Stimulated activated CD4-positive, alpha-beta T cell treated with anti-CD3 and anti-CD28 coated beads, Interleukin-12 subunit alpha, Interleukin-12 subunit beta, amount 100 ng/mL, for 48 hours (primary cell): ENCODE data around the gene UST.
"Not testable (repeated sequence)": the region's sequence is repeated elsewhere in the genome, so short reads cannot be mapped to it uniquely, and the experiment has no call there.

Source experiments
- DNase-seq, 3 donors: peaks; one replicate each; pipeline ENCODE4 v3.0.0-alpha.2; 2020; ENCODE audit warnings: low read depth in 2 of 3, low spot score in 1 of 3

UST gene

DNA sequence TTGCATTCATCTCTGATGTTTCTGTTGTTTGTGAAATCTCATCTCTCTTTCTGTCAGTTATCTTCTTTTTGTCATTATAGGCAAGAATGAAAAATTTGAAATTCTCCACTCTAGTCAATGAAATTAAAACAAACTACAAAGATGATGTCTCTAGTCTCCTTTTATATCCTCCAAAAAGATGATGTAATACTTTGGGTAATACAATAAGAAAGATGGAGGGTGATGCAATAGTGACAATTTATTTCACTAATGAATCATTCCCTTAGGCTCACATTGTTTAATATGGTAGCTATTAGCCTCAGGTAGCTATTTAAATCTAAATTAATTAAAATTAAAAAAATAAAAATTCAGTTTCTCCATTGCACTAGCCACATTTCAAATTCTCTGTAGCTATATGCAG lies 145.4 kb downstream of the UST start:
- no peak for DNase-seq

DNA sequence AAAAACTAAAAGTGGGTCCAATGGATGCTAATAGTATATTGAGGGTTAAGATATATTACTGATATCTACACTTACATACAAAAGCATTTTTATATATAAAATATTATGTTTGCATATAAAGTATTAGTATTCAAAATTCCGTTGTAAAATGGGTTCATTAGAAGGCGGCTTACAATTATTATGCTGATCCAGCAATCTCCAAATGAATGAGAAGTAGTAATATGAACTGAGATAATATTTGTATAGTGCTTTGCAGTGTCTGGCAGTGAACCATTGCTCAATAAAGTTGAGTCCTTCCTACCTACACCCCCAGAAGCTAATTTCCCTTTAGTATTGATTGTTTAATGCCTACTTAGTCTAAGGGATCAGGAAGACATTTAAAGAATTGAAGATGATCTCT lies 146.2 kb downstream of the UST start:
- no peak for DNase-seq

DNA sequence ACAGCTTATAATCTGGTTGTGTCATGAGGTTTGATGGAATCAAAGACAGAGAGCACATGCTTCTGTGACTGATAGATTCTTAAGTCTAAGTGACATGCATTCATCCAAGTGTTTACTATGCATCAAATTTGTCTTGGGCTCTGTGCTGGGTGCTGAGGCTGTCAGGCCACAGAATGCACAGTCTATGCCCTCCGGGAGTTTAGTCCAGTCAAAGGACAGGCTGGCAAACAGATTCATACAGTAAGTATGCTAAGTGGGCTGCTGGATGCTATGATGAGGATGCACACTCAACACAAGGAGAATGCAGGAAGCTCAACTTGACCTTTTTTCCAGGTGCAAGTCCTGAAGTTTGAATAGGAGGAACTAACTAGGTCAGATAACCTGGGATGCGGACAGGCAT lies 146.7 kb downstream of the UST start:
- no peak for DNase-seq

DNA sequence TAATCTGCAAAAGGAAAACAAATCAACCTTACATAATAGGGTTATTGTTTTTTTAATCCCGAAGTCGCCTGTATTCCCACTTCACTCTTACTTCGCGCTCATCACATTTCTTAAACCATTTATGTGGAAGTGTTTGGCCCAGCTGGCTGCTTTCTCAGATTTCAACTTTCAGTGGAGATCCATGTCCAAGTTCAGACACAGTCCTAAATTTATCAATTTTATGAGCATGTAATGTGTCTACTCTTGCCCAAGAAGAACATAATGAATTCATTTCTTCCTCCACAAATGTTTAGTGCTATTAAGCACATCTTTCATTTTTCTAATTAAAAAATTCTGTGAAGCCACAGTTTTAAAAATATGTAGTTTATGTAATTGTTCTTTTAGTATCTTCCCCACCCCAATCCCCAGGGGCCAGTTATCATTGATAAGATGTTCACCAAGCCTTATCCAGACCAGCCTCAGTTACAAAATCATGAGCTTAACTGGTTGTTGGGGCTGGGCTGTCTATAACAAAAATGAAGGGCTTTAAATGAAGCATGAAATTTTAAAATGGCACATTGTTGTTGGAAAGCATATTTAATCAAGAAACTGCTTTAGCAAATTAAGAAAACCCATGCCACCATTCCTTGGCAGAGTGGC lies 151.7 kb downstream of the UST start:
- DNase-seq = no peak

DNA sequence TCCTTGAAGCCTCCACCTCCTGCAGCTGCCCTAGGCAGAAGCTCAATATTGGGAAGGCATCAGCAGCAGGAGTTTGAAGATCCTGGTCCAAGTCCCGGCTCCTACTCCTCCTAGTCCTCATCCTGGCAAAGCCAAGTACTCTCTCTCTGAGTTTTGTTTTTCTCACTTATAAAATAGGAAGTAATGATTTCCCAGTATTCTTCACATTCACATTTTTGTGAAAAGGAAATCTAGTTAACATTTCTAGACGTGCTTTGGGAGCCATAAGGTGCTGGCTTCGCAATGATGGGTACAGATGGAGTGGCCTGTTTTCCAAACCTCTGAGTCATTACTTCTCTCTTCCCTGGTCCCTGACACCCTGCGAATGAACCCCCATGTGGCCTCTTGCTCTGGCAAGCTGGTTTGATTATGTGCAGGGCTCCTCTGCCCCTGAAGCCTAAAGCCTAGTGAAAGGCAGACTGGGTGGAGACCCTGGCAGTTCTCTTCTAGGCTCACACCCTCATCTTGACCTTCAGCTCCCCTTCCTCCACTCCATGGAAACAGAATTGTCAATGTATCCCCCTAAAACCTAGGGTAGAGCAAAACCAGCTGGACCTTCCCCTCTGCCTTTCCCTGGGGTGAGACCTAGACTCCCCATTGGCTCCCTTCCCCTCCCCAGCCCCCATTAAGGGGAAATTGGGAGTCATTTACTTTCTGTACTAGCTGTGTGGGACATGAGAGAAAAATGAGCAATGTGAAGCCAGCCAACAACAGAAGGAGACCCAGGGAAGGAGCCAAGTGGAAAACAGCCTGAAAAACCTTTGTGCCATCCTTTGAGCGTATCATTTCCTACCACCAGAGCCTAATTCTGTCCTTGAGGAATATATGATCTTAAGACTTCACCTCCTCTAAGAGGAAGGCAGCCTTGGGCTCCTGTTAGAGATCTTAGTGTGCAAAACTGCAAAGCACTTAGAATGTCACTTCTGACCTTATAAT lies 158.4 kb downstream of the UST start:
- no peak for DNase-seq

DNA sequence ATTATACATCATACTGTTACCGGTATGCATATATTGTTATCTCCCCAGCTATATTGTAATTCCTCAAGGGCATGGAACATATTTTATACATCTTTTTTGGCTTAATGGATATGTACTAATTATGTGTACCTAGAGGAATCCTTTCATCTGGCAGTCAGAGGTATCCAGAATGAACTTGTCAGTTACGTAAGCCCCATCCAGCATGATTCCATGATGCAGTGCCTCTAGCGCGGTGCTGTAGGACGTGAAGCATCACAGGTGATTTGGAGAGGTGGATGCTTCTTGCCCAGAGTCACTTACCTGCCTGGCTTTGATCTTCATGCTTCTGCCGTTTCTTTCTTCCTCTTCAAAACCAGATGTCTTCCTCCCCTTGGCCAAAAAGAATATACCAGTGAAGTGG lies 159.1 kb downstream of the UST start:
- no peak for DNase-seq

DNA sequence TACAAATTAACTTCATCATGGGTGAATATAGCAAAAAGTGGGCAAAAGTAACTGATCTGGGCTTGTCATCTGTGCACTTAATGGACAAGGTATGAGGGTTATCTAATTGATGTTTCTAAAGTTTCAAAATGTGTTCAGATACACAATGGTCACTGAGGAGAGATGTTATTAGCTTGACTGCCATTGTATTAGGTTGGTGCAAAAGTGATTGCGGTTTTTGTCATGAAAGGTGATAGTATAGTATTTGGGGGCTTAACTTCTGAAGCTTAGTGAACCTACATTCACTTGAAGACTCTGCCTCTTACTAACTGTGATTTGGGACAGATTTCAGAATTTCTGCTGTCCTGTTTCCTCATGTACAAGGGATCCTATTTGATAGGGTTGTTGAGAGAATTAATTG lies 159.6 kb downstream of the UST start:
- no peak for DNase-seq

DNA sequence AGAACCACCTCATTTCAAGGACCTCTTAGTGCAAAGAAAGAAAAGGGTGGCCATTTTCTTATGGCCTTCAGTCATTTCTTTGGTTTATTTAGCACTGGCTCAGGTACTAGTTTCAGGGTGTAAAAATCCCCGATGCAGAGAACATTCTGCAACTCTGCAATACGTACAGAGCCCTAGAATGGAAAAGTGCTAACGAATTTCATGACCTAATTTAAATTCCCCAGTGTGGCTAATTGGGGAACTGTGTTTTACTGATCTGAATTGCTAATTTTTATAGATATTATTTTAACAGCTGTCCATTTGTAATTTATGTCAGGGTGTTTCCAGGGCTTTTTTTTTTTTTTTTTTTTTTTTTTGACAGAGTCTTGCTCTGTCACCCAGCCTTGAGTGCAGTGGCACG lies 160.7 kb downstream of the UST start:
- no peak for DNase-seq

DNA sequence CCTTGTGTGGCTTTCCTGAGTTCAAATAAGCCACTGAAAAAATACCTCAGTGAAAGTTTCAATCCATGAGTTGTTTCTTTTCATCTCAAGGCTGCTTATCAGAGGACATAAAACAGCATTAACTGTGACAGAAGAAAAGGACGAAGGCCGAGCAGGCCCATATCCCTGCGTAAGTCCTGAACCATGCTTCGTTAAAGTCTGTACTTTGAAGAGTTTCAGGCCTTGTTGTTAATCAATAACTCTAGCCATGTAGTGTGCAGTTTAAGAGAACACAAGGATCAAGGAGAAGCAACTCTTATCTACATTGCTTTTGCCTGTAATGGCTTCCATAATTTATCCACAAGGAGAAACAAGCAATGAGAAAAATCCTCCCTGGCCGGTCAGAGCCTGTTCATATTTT lies 165.4 kb downstream of the UST start:
- no peak for DNase-seq

DNA sequence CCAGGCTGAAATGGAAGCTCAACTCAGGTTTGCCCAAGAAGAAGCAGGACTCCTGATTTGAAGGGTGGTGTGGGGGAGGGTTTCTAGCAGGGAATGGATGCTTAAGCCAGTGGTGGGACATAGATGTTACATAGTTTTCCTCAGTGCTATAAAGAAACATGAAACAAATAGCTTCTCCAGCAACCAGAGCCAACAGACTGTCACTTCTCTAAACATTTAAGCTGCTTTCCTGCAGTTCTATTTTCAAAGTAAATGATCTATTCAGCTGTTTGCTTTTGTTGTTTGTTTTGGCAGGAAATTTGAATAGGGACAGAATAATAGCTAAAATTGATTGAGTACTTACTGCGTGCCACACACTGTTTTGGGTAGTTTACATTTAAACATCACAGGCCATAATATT lies 169.0 kb downstream of the UST start:
- no peak for DNase-seq

DNA sequence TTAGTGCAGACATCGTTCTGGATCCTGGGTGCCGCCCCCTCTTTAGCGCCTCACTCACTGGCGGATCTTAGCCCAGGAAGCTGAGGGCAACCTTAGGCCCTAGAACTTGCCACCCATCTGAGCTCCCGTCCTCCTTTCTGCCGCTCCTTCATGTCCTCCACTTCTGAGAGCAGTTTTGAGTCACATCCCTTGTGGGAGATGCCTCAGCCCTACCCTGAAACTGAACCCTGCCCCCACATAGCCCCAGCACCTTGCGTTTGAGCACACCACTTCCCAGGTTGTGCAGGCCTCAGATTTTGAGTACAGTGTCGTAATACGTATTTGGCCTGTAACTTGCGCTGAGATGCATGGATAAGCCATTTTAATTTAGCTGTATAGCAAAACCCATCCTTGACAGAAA lies 169.7 kb downstream of the UST start:
- not testable (repeated sequence) for DNase-seq

DNA sequence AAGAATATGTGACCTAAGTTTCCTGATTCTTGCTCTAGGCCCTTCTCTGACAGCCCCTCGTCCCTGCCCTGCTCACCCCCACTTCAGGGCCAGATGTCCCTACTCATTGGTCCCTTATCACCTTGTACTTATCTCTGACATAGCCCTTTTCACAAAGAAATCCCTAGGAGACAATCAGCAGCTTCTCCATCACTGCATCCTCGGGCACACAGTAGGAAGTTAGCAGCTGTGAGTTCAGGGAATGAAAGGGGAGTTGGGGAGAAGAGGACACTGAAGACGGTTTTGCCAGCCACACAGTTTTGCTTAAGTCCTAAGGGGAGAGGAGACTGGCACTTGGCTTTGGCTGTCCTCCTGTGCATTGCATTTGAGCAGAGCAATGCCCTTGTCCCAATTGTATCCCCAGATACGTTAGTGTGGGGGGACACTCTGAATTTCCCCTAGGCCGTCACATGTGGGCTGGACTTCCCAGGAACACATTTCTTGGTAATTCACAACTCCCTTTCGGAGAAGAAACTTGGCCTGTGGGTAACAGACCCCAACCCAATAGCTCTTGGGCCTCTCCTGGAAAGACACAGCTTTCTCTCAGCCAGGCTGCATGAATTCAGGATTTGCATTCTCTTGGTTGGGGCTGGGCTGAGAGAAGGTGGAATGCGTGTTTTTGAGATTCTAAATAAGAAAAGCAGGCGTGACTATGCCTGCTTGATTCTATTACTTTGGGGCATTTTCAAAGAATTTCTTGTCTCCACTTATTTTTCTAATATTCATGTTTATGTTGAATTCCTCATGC lies 177.6 kb downstream of the UST start:
- no peak for DNase-seq

DNA sequence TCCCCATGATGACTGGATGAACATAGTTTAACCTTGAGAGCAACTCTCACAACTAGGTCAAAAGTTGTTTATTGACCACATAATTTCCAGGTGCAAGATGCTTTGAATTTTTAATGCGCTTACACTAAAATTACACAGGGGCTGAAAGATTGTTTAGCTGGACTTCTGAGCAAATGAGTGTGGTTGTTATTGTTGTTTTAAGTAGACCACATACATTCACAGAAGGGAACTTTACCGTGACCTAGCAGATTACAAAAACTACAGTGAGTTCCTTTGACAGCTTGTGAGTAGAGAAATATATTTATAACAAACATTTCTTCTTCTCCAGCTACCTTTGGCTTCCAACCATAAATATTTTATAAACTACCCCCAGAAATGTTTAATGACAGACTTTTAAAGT lies 178.9 kb downstream of the UST start:
- DNase-seq = no peak

DNA sequence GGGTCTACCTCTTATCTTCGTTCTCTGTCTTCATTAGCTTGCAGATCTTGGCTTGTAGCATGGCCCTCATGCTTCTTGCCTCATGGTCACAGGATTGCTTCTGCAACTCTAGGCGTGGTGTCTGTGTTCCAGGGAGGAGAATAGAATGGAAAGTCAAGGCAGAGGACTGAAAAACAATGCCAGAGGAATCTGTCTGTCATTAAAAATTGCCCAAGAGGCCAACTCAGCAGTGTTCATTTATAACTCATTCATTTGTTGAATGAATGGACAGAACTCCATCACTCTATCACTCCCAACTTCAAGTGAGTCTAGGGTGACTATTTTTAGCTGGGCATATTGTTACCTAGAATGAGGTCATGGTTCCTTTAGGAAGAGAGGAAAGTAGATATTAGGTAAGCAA lies 179.6 kb downstream of the UST start:
- DNase-seq = no peak

DNA sequence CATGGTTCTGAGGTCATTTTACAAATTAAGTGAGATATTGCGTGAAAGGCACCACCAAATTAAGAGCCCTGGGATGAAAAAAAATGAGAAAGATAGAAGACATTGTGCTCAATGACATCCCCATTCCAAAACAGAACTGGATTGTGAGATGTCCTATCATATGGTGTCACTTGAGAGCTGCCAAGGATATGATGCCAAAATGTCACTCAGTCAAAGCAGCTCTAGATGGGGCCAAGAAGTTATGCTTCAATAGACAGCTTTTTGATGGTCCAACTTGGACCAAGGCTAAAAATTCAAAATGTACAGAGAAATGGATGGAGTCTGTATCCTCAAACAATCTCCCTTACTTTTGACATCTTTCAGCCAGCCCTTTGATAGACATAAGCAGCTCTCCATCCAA lies 180.8 kb downstream of the UST start:
- DNase-seq = no peak

DNA sequence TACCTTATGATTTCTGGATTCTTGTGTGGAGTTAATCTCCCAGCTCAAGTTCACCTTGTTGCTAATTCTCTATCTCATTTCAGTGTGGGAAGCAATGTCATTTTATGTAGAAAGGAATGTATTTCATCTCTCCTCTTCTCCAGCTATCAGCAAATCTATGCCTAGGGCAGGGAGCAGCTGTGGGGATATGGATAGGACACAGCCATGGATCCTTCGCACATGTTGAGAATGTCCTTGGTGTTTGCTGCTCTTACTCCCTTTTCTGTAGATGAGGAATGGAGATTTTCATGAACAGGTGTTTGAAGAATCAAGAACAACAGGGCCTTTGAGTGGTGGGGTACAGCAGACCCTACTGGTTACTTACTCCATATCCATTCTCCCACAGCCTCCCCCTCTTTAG lies 182.0 kb downstream of the UST start:
- DNase-seq = no peak

DNA sequence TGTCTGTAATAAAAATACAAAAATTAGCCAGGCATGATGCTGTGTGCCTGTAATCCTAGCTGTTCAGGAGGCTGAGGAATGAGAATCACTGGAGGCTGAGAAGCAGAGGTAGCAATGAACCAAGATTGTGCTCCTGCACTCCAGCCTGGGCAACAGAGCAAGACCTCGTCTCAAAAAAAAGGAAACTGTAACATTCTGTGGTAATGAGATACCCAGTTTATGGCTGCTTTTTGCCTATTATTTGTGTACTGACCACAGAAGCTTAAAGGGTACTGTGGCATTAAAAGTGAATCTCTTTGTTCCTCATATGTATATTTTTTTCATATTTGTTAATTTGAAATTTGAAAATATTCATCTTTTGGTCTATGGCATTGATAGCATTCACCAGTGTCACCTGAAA lies 185.4 kb downstream of the UST start:
- no peak for DNase-seq

DNA sequence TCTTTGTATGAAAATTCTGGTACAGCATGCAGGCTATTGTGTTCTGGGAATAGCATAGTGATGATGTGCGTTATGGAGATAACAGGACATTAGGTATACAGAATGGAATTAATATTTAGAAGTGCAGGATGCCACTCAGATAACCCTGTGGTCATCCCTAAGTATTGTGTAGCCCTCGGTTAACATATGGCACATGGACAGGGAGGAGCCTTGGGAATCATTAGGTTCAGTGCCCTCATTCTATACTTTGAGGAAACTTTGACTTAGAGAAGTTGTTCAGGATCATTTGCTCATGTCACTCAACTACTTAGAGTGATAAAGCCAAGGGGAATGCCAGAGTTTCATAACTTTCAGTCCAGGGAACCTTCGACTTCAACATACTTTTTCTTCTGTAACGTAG lies 185.9 kb downstream of the UST start:
- DNase-seq = no peak

DNA sequence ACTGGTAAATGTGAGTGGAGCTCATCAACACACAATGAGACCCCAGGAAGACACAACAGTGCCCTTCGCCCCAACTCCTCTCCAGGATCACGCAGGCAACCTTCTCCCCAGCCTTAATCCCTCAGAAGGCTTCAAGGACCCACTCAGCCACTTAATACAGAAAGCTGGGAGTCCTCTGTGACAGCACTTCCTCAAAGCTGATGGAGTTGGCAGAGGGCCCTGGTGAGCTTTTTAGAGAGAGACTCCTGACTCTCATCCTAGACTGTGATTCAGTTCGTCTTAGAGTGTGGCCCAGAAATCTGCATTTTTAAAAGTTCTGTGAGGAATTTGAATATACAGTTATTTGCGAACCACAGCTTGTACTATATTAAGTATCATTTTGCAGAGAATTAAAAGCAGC lies 187.7 kb downstream of the UST start:
- no peak for DNase-seq

DNA sequence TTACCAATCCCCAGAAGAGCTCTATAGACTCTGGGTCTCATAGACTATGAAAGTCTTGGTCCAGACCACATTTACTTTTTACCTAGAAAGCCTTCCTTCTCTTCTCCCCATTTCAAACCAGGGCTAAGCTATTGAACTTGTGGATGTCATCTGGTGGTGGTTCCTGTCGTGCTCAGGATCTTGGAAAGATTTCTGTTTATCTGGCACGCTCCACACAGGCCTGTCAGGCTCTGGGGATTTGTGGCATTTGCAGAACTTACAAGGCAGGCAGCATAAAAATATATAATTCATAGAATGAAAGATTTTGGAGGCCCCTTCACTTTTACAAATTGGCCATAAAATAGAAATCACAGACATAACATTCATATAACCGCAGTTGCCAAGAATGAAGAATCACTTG lies 188.1 kb downstream of the UST start:
- no peak for DNase-seq

DNA sequence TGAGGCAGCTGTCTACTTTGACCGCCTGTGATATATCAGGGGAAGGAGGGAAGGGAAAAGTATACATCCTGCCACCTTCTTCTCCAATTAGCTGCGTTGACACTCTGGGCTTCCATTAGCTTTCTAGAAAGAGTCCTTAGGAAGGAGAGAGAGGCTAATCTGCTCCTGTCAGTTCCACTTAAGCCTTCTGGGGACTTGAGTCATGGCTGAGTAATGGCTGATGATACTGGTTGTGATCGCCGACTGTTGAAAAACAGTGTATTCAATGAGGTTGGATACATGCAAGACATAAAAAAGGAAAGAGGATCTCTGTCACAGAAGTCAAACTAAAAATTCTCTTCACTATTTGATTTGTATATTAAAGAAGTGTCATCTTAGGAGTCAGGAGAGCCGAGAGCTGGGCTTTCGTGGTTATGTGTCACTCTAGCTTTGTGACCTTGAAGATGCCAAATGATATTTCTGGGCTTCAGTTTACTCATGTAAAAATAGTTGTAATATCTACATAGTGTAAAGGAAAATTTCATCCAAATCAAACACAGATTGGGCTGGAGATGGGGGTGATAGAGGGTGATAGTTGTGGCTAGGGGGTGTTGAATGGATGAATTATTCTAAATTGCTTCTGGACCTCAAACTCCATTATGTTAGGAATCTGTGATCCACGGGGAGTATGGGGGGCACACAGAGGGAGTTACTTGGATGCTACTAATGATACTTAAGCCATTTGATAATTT lies 189.0 kb downstream of the UST start:
- DNase-seq = no peak
